ENCODE results near the gene CHRNB1.
A peak's percentile ranks its signal among the peaks of the same experiment; 100 is the strongest.

DNA sequence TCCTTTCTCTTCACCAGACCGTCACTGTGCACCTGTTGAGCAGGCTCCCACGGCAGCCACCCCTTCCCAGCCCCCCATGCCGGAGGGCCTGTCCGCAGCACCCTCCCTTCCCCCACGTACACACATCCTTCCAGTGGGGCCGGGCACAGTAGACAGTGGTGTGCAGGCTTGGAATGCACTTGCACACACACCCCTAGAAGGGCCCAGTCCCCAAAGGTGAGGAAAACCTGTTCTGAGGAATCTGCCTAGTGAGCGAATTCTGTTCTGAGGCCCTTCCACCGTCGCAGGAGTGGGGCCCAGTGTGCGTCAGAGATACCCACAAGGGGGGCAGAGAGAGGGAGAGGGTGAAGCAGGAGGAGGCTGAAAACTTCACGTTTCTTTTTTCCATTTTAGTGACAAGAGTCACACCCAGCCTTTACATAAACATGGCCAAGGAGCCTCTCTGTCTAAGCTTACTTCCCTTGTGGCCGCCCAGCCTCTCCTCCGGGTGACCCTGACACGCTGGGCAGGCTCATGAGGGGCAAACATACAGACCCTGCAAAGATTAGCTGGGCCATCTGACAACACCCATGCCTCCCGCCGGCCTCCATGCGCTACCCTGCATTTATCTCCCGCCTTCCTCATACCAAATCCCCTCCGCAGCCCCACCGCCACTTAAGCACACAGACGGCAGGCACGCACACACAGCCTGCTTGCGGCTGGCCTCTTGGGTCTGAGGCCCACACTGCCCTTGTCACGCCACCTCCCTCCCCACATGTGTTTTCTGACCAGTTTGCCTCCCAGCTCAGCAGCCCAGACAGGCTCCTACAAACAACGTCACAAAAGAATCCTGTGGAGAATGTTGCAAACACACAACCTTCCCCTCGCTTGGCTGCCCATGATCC, 32.8 kb downstream of the CHRNB1 start:
- TF ChIP-seq POLR2A (IDR thresholded peaks at IDR 0.05): no peak
- TF ChIP-seq, protein P1, sequence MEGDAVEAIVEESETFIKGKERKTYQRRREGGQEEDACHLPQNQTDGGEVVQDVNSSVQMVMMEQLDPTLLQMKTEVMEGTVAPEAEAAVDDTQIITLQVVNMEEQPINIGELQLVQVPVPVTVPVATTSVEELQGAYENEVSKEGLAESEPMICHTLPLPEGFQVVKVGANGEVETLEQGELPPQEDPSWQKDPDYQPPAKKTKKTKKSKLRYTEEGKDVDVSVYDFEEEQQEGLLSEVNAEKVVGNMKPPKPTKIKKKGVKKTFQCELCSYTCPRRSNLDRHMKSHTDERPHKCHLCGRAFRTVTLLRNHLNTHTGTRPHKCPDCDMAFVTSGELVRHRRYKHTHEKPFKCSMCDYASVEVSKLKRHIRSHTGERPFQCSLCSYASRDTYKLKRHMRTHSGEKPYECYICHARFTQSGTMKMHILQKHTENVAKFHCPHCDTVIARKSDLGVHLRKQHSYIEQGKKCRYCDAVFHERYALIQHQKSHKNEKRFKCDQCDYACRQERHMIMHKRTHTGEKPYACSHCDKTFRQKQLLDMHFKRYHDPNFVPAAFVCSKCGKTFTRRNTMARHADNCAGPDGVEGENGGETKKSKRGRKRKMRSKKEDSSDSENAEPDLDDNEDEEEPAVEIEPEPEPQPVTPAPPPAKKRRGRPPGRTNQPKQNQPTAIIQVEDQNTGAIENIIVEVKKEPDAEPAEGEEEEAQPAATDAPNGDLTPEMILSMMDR (IDR thresholded peaks at IDR 0.05): no peak
- TF ChIP-seq POLR2AphosphoS5 (IDR thresholded peaks at IDR 0.05): peak in 1 of 3 donors; percentile 11
